Prostate gland (tissue), 2 donors: ENCODE measurements around the gene TNKS1BP1.

Experiments
- POLR2AphosphoS5 ChIP-seq: sonication (generic); formaldehyde crosslinking; IDR thresholded peaks from one replicate; pipeline ENCODE4 v1.6.1; 2017; ENCODE audit warnings: antibody characterized with exemption
- TF ChIP-seq, protein P1 (sequence below), 4 experiments: fragments of 200-600 bp in 2 of 4; fragments of 450-650 bp in 2 of 4; sonication (generic) in 2 of 4; IDR thresholded peaks; 1 replicate in 3 of 4; 2 replicates in 1 of 4; pipeline ENCODE4 v1.5.1; 2016 to 2019; ENCODE audit warnings: antibody characterized with exemption in 4 of 4, mild to moderate bottlenecking in 2 of 4, moderate library complexity in 2 of 4

DNA sequence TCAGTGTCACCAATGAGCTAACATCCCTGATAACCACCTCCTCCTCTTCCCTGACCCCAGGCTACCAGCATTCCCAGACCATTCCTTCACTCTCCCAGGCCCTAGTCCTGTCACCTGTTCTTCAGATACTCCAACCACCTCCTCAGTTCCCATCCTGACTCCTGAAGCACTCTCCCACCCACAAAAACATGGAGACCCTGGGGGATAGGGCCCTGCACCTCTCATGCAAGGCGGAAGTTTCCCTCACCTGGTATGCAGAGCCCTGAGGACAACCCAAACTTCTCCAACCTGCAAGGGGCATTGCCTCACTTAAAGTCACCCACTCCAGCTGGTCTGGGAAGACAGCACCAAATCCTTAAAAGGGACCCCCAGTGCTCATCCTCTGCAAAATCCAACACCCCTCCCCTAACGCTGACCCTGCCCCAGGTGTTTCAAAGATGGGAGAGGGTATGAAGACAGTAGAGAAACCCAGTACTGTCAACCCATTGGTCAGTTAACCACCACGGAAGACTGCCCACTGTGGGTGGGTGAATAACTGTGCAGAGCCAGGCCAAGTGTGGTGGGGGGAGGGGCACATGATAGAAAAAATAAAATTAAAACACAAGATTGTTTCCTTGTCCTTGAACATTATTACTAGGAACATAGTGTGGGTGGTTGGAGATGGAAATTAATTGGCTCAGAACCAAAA is 1.4 kb downstream of the TNKS1BP1 start:
- no peak for TF ChIP-seq POLR2AphosphoS5
- TF ChIP-seq, protein P1, sequence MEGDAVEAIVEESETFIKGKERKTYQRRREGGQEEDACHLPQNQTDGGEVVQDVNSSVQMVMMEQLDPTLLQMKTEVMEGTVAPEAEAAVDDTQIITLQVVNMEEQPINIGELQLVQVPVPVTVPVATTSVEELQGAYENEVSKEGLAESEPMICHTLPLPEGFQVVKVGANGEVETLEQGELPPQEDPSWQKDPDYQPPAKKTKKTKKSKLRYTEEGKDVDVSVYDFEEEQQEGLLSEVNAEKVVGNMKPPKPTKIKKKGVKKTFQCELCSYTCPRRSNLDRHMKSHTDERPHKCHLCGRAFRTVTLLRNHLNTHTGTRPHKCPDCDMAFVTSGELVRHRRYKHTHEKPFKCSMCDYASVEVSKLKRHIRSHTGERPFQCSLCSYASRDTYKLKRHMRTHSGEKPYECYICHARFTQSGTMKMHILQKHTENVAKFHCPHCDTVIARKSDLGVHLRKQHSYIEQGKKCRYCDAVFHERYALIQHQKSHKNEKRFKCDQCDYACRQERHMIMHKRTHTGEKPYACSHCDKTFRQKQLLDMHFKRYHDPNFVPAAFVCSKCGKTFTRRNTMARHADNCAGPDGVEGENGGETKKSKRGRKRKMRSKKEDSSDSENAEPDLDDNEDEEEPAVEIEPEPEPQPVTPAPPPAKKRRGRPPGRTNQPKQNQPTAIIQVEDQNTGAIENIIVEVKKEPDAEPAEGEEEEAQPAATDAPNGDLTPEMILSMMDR (IDR thresholded peaks at IDR 0.05): peak in 1 of 4 experiments; percentile 5
